HepG2 (cell line): ENCODE data around the gene ZC3H12A. TPM values are rescaled to one million over a fixed set of nuclear protein-coding genes. Genes with fewer than 3 reads are reported as not detected.

Source experiments
- ATAC-seq: fragments of 200-7000 bp; cut with Tn5 transposase; 3 replicates; pipeline ENCODE4 v1.9.1; 2020; ENCODE audit warnings: mild to moderate bottlenecking, moderate library complexity
- BruUV-seq: library from RNA; stranded (reverse); fragments of 400-500 nt; replicated peaks from 2 replicates; lab custom pipeline; 2021; lab: Mats Ljungman, UMichigan
- CTCF ChIA-PET: fragments of 300-600 bp; formaldehyde crosslinking; extraction: SDS; loops from one replicate; lab custom pipeline; 2021; ENCODE audit warnings: low total read pairs, inconsistent platforms, low intra/inter-chr PET ratio; lab: Yijun Ruan, JAX
- POLR2A ChIA-PET: fragments of 350-600 bp; sonication (Branson Sonifier 250); formaldehyde crosslinking; loops from one replicate; lab custom pipeline; 2020; ENCODE audit warnings: antibody characterized with exemption, inconsistent platforms; lab: Yijun Ruan, JAX
- DNase-seq: peaks from one replicate; pipeline ENCODE4 v3.0.0-alpha.2; 2015; ENCODE audit warnings: low spot score
- FAIRE-seq: peaks from 3 replicates; lab custom pipeline; 2011; peaks lifted over from hg19 to GRCh38; lab: Jason Lieb, UNC
- H2AFZ ChIP-seq: one replicate; pipeline ENCODE4 v1.6.1; 2011; ENCODE audit warnings: low read length, inconsistent platforms
- H3K27ac ChIP-seq: fragments of 300-600 bp; 3 replicates; pipeline ENCODE4 v1.8.0; 2011; ENCODE audit warnings: mixed run types, mild to moderate bottlenecking, mixed read lengths, low read length, inconsistent platforms; ENCODE audit not compliant: insufficient read depth; ENCODE audit errors: extremely low read length
- H3K27me3 ChIP-seq, 2 experiments: fragments of 200-600 bp in 1 of 2; 2 replicates in 1 of 2; 3 replicates in 1 of 2; pipeline versions ENCODE4 v1.6.0 to v1.8.0; 2011; ENCODE audit warnings: low read length in 2 of 2, mild to moderate bottlenecking in 2 of 2, moderate library complexity in 2 of 2, inconsistent platforms in 1 of 2; ENCODE audit not compliant: insufficient read depth in 2 of 2, control insufficient read depth in 1 of 2
- H3K36me3 ChIP-seq, 2 experiments: fragments of 200-600 bp in 1 of 2; replicated peaks in 1 of 2; 2 replicates in 1 of 2; 3 replicates in 1 of 2; pipeline versions ENCODE4 v1.5.1 to v1.8.0; 2011; ENCODE audit warnings: low read length in 2 of 2, inconsistent platforms in 1 of 2; ENCODE audit not compliant: insufficient read depth in 2 of 2, control insufficient read depth in 1 of 2
- H3K4me1 ChIP-seq: 2 replicates; pipeline ENCODE4 v1.5.1; 2012; ENCODE audit warnings: low read length, inconsistent platforms; ENCODE audit not compliant: insufficient read depth
- H3K4me2 ChIP-seq: 2 replicates; pipeline ENCODE4 v1.6.0; 2011; ENCODE audit warnings: low read depth, low read length, inconsistent platforms
- H3K4me3 ChIP-seq, 3 experiments: fragments of 200-600 bp in 1 of 3; sonication (generic), shearing (Covaris generic) in 1 of 3; replicated peaks in 1 of 3; 2 replicates each; pipeline ENCODE4 v1.5.1; 2011 to 2016; ENCODE audit warnings: low read length in 3 of 3, inconsistent platforms in 2 of 3, low read depth in 2 of 3, mild to moderate bottlenecking in 2 of 3, control low read depth in 1 of 3, mixed read lengths in 1 of 3; ENCODE audit not compliant: insufficient read depth in 1 of 3
- H3K79me2 ChIP-seq: one replicate; pipeline ENCODE4 v1.6.1; 2011; ENCODE audit warnings: low read length, inconsistent platforms; ENCODE audit not compliant: insufficient read depth
- H3K9ac ChIP-seq: 2 replicates; pipeline ENCODE4 v1.6.0; 2011; ENCODE audit warnings: mild to moderate bottlenecking, low read depth, low read length, inconsistent platforms; ENCODE audit not compliant: insufficient read depth
- H3K9me3 ChIP-seq: 2 replicates; pipeline ENCODE4 v1.5.1; 2012; ENCODE audit warnings: mild to moderate bottlenecking, low read length
- H4K20me1 ChIP-seq: 2 replicates; pipeline ENCODE4 v1.6.0; 2011; ENCODE audit warnings: inconsistent platforms, mild to moderate bottlenecking, low read length, moderate library complexity; ENCODE audit not compliant: insufficient read depth
- CBX5 ChIP-seq: sonication (generic); formaldehyde crosslinking; IDR thresholded peaks from 2 replicates; pipeline ENCODE4 v1.4.0; 2020; ENCODE audit warnings: missing genetic modification reagents, borderline replicate concordance
- HDAC1 ChIP-seq: sonication (generic); formaldehyde crosslinking; IDR thresholded peaks from 2 replicates; pipeline ENCODE4 v1.5.1; 2020; ENCODE audit warnings: mild to moderate bottlenecking, missing genetic modification reagents
- JUN ChIP-seq: sonication (generic); formaldehyde crosslinking; IDR thresholded peaks from 2 replicates; pipeline ENCODE4 v1.4.0; 2020; ENCODE audit warnings: mild to moderate bottlenecking, missing genetic modification reagents
- MBD4 ChIP-seq: IDR thresholded peaks from 2 replicates; pipeline ENCODE4 v1.6.1; 2012; ENCODE audit warnings: low read length, inconsistent platforms, borderline replicate concordance
- RBFOX2 ChIP-seq: fragments of 200-400 bp; formaldehyde crosslinking; IDR thresholded peaks from 2 replicates; pipeline ENCODE4 v1.6.1; 2017; ENCODE audit warnings: low read depth, mild to moderate bottlenecking, low read length
- STAG1 ChIP-seq: sonication (generic); formaldehyde crosslinking; IDR thresholded peaks from 2 replicates; pipeline ENCODE4 v1.4.0; 2020; ENCODE audit warnings: missing genetic modification reagents
- TARDBP ChIP-seq: sonication (generic); formaldehyde crosslinking; IDR thresholded peaks from 2 replicates; pipeline ENCODE4 v1.8.0; 2022; ENCODE audit warnings: mild to moderate bottlenecking, missing genetic modification reagents
- WIZ ChIP-seq: sonication (generic); formaldehyde crosslinking; IDR thresholded peaks from 2 replicates; pipeline ENCODE4 v1.5.1; 2020; ENCODE audit warnings: mild to moderate bottlenecking, missing genetic modification reagents
- ZEB1 ChIP-seq: IDR thresholded peaks from 2 replicates; pipeline ENCODE4 v1.6.1; 2012; ENCODE audit warnings: mild to moderate bottlenecking, low read depth, inconsistent platforms; ENCODE audit not compliant: insufficient replicate concordance
- ZNF275 ChIP-seq: sonication (generic); formaldehyde crosslinking; IDR thresholded peaks from 2 replicates; pipeline ENCODE4 v1.8.0; 2022; ENCODE audit warnings: missing genetic modification reagents, mild to moderate bottlenecking, inconsistent platforms, borderline replicate concordance
- ZNF276 ChIP-seq: sonication (generic); formaldehyde crosslinking; IDR thresholded peaks from 2 replicates; pipeline ENCODE4 v1.4.0; 2020; ENCODE audit warnings: mild to moderate bottlenecking, low read depth, missing genetic modification reagents
- ZNF563 ChIP-seq: sonication (generic); formaldehyde crosslinking; IDR thresholded peaks from 2 replicates; pipeline ENCODE4 v1.8.0; 2022; ENCODE audit warnings: mild to moderate bottlenecking, moderate library complexity, missing genetic modification reagents
- WGBS: methylation state at CpG from one replicate; pipeline ENCODE4 v1.1.6; 2017; ENCODE audit warnings: low lambda C conversion rate; 5-methylcytosine and 5-hydroxymethylcytosine counted together
- in situ Hi-C: cut with HindIII; loops from 2 replicates; pipeline ENCODE4 v1.10.0; 2017; ENCODE audit warnings: low pct_unique_long_range_greater_than_20kb; ENCODE audit not compliant: extremely low pct_ligation_motif_present
- intact Hi-C: fragments of 100-400 bp; cut with micrococcal nuclease; formaldehyde crosslinking; loops from one replicate; pipeline ENCODE4 v1.10.0; 2022; ENCODE audit not compliant: unreplicated experiment
- polyA plus RNA-seq, 8 experiments: library from polyadenylated mRNA; depleted of rRNA in 3 of 8; stranded (reverse) in 7 of 8; unstranded in 1 of 8; fragments of >200 nt; fragmentation: Illumina TruSeq in 4 of 8; extraction: Trizol in 4 of 8; gene quantifications; 2 replicates each; pipeline versions ENCODE4 v1.2.1 to v1.2.3, GENCODE V29; 2011 to 2016; ENCODE audit warnings: low read depth in 4 of 8, missing spikeins in 1 of 8, mixed read lengths in 1 of 8; ENCODE audit not compliant: insufficient read depth in 1 of 8
- total RNA-seq, 5 experiments: library from RNA; depleted of rRNA; stranded (reverse); fragments of >200 nt; fragmentation: Illumina TruSeq; extraction: Trizol; gene quantifications; 2 replicates each; pipeline ENCODE4 v1.2.3, GENCODE V29; 2016; ENCODE audit warnings: low read depth in 1 of 5

The ZC3H12A gene
- total and polyA plus RNA-seq, 2 of the 13 experiments (the other 11 are each of a cell fraction or from before 2014, with no cell fraction given): 6.8 to 13.3 TPM

- TF ChIP-seq RBFOX2: no peak
- TF ChIP-seq WIZ (CRISPR knock-in tag): no peak
- no peak for TF ChIP-seq ZNF563 (CRISPR knock-in tag)
- no peak for TF ChIP-seq STAG1 (CRISPR knock-in tag)
These were observed 49.2 kb upstream of the ZC3H12A start (continued) for GRCh38 chr1:37425221-37425620.

GRCh38 chr1:37429029-37429428 lies 45.4 kb upstream of the ZC3H12A start:
- Histone ChIP-seq H3K79me2 (no peaks in the 10 kb centered on the region), H3K27me3 (peaks cover 3 to 30% of the 10 kb centered on the region in 2 experiments; a peak in 4 of 5 replicates), H3K4me2 (no peak overlapping the region), H3K9me3 (no peaks in the 10 kb centered on the region), H3K4me1 (no peaks in the 10 kb centered on the region), H3K36me3 (no peaks in the 10 kb centered on the region), H3K27ac (no peak overlapping the region), H4K20me1 (no peaks in the 10 kb centered on the region), H2AFZ (no peak overlapping the region), H3K4me3 (no peak overlapping the region), H3K9ac (no peak overlapping the region)
- DNase-seq (no peak), FAIRE-seq (no peak), ATAC-seq (no peak)
- WGBS: 6% methylated on average over 5 of the region's 6 CpGs
- in situ Hi-C loops: loop anchor here (25.0 kb wide), 1 partner anchor 717 kb away; no protein-coding TSS in a partner anchor
- POLR2A ChIA-PET: no interaction called here
- CTCF ChIA-PET: no interaction called here
- intact Hi-C loops: no loop called here
- BruUV-seq: no TSS peak
- TF ChIP-seq HDAC1 (no peak), JUN (CRISPR knock-in tag) (no peak), TARDBP (CRISPR knock-in tag) (no peak), MBD4 (no peak), ZEB1 (no peak), ZNF276 (CRISPR knock-in tag) (no peak), ZNF275 (CRISPR knock-in tag) (no peak), CBX5 (no peak)
